ENCODE measurements around the gene UMAD1. TPM values are rescaled to one million over a fixed set of nuclear protein-coding genes. Genes with fewer than 3 reads are reported as not detected.

UMAD1 gene
- total and polyA plus RNA-seq, 2 donors (not counting 3 experiments of a cell fraction or from before 2014, with no cell fraction given), result 5.6 to 6.6 TPM

- Histone ChIP-seq H3K27ac (ENCODE audit: insufficient read depth, low read depth, low read length) (no peak overlapping the region), H3K36me3 (ENCODE audit: control insufficient read depth in 2 of 2, extremely low read depth in 1 of 2, insufficient read depth in 2 of 2, low read length in 2 of 2) (no peaks in the 10 kb centered on the region), H2AFZ (ENCODE audit: low read depth, low read length) (no peak overlapping the region), H3K4me3 (replicated peaks in 1 of 3; ENCODE audit: insufficient read depth in 1 of 3, low read depth in 1 of 3, low read length in 3 of 3) (no peak overlapping the region), H3K9me1 (replicated peaks; ENCODE audit: control insufficient read depth, extremely low read depth, insufficient read depth, low read length) (no peaks in the 10 kb centered on the region), H3K79me2 (ENCODE audit: control insufficient read depth, insufficient read depth, low read length) (no peaks in the 10 kb centered on the region), H3K9me3 (replicated peaks; ENCODE audit: control insufficient read depth, insufficient read depth, low read length) (no peaks in the 10 kb centered on the region), H3K9ac (replicated peaks; ENCODE audit: extremely low read depth, insufficient read depth, low read length) (no peak overlapping the region), H4K20me1 (replicated peaks; ENCODE audit: control insufficient read depth, extremely low read depth, insufficient read depth, low read length) (no peaks in the 10 kb centered on the region), H3K4me1 (ENCODE audit: control insufficient read depth, extremely low read depth, insufficient read depth, low read length) (no peaks in the 10 kb centered on the region), H3K4me2 (ENCODE audit: insufficient read depth, low read length) (no peak overlapping the region), H3K27me3 (ENCODE audit: control insufficient read depth in 2 of 2, insufficient read depth in 2 of 2, low read length in 2 of 2) (no peaks in the 10 kb centered on the region)
- dilution Hi-C loops (cut with MboI; ENCODE audit: extremely low pct_ligation_motif_present, low sequenced_read_pairs) (no loop called here), intact Hi-C loops (cut with micrococcal nuclease) (no loop called here)
- TF ChIP-seq MYC (IDR thresholded peaks at IDR 0.05; ENCODE audit: low read depth, low read length) (no peak), JUN (IDR thresholded peaks at IDR 0.05; ENCODE audit: borderline replicate concordance, insufficient read depth, insufficient read length, low read depth) (no peak), POLR2AphosphoS5 (IDR thresholded peaks at IDR 0.05; ENCODE audit: insufficient read depth, low read depth, low read length) (no peak), EZH2 (IDR thresholded peaks at IDR 0.05; ENCODE audit: borderline replicate concordance, low read depth, low read length, severe bottlenecking) (no peak), GATA2 (IDR thresholded peaks at IDR 0.05; ENCODE audit: insufficient read depth, insufficient read length, low read depth, low read length) (no peak), POLR2A (IDR thresholded peaks at IDR 0.05; ENCODE audit: low read depth, low read length) (no peak), FOS (IDR thresholded peaks at IDR 0.05; ENCODE audit: borderline replicate concordance, insufficient read depth, low read length) (no peak), CTCF (IDR thresholded peaks at IDR 0.05; ENCODE audit: extremely low read depth in 1 of 2, insufficient read depth in 1 of 2, low read depth in 1 of 2, low read length in 2 of 2) (no peak)
- TF ChIP-seq, protein P1, sequence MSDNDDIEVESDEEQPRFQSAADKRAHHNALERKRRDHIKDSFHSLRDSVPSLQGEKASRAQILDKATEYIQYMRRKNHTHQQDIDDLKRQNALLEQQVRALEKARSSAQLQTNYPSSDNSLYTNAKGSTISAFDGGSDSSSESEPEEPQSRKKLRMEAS (IDR thresholded peaks at IDR 0.05; ENCODE audit: insufficient read depth, insufficient read length), result no peak
- POLR2A ChIA-PET, result interaction anchor here (0.6 kb wide), 1 partner anchor 8 kb away, joined by 3 read pairs; no protein-coding TSS in a partner anchor
- CTCF ChIA-PET, result interaction anchor here (0.8 to 1.5 kb wide), 5 partner anchors 11 to 91 kb away, joined by 3 to 6 read pairs (median 3); no protein-coding TSS in a partner anchor
- FAIRE-seq (no peak), DNase-seq (ENCODE audit: low read depth, low spot score) (peak; percentile 11)
- BruUV-seq (replicated peaks), result no TSS peak
Measured at GRCh38 chr7:7772397-7772821, 131.9 kb downstream of the UMAD1 start.
